HEK293T (cell line): ENCODE results near the gene TSSK3.

Source experiments
- CTCF ChIA-PET: fragments of 350-600 bp; formaldehyde crosslinking; extraction: SDS; loops from one replicate; lab custom pipeline; 2021; ENCODE audit warnings: antibody characterized with exemption, inconsistent platforms; lab: Yijun Ruan, JAX
- POLR2A ChIA-PET: fragments of 350-600 bp; formaldehyde crosslinking; extraction: SDS; loops from one replicate; lab custom pipeline; 2020; ENCODE audit warnings: antibody characterized with exemption, inconsistent platforms; lab: Yijun Ruan, JAX
- DNase-seq: peaks from one replicate; pipeline ENCODE4 v3.0.0; 2012; ENCODE audit warnings: mixed read lengths; ENCODE audit errors: extremely low spot score
- ARNT ChIP-seq: fragments of 450-650 bp; IDR thresholded peaks from 2 replicates; pipeline ENCODE4 v1.6.1; 2017; ENCODE audit warnings: mild to moderate bottlenecking
- BHLHE40 ChIP-seq: fragments of 450-650 bp; IDR thresholded peaks from 2 replicates; pipeline ENCODE4 v1.6.1; 2016; ENCODE audit warnings: mild to moderate bottlenecking, moderate library complexity, borderline replicate concordance
- CTBP1 ChIP-seq: fragments of 450-650 bp; IDR thresholded peaks from 2 replicates; pipeline ENCODE4 v1.6.1; 2016; ENCODE audit warnings: borderline replicate concordance
- ELF4 ChIP-seq: fragments of 450-650 bp; IDR thresholded peaks from 2 replicates; pipeline ENCODE4 v1.6.1; 2017; ENCODE audit warnings: antibody characterized with exemption
- FOXA1 ChIP-seq: fragments of 450-650 bp; IDR thresholded peaks from 2 replicates; pipeline ENCODE4 v1.6.1; 2016; ENCODE audit warnings: mild to moderate bottlenecking
- FOXK2 ChIP-seq: fragments of 450-650 bp; IDR thresholded peaks from 2 replicates; pipeline ENCODE4 v1.6.1; 2016; ENCODE audit warnings: mild to moderate bottlenecking
- FOXM1 ChIP-seq: fragments of 450-650 bp; IDR thresholded peaks from 2 replicates; pipeline ENCODE4 v1.6.1; 2017; ENCODE audit warnings: mild to moderate bottlenecking, borderline replicate concordance
- HDGF ChIP-seq: fragments of 450-650 bp; IDR thresholded peaks from 2 replicates; pipeline ENCODE4 v1.6.1; 2017; ENCODE audit warnings: antibody characterized with exemption, borderline replicate concordance
- L3MBTL2 ChIP-seq: fragments of 450-650 bp; conservative IDR thresholded peaks from 2 replicates; pipeline ENCODE4 v1.6.1; 2016; ENCODE audit warnings: mild to moderate bottlenecking
- LEF1 ChIP-seq: fragments of 450-650 bp; IDR thresholded peaks from 2 replicates; pipeline ENCODE4 v1.6.1; 2017; ENCODE audit warnings: mild to moderate bottlenecking, borderline replicate concordance
- NFRKB ChIP-seq: fragments of 450-650 bp; IDR thresholded peaks from 2 replicates; pipeline ENCODE4 v1.6.1; 2016; ENCODE audit warnings: mild to moderate bottlenecking, moderate library complexity
- PKNOX1 ChIP-seq: fragments of 450-650 bp; IDR thresholded peaks from 2 replicates; pipeline ENCODE4 v1.6.1; 2016
- SP1 ChIP-seq: fragments of 450-650 bp; IDR thresholded peaks from 2 replicates; pipeline ENCODE4 v1.6.1; 2017
- SUZ12 ChIP-seq: fragments of 450-650 bp; IDR thresholded peaks from 2 replicates; pipeline ENCODE4 v1.6.1; 2016; ENCODE audit warnings: mild to moderate bottlenecking
- TARDBP ChIP-seq: fragments of 450-650 bp; IDR thresholded peaks from 2 replicates; pipeline ENCODE4 v1.6.1; 2016
- ZNF384 ChIP-seq: fragments of 450-650 bp; IDR thresholded peaks from 2 replicates; pipeline ENCODE4 v1.6.1; 2016

TSSK3 gene

GRCh38 chr1:32362474-32363313, at the start of gene TSSK3, which contains the start of gene FAM229A:
TSS of gene TSSK3 (plus strand) at chr1:32362539. CDS start at chr1:32362702, 163 bp downstream.
TSS of gene FAM229A (minus strand) at chr1:32362485. CDS start at chr1:32362091, 394 bp downstream.
- DNase-seq, result no peak
- TF ChIP-seq PKNOX1 (no peak), ELF4 (no peak), L3MBTL2 (no peak), BHLHE40 (no peak), TARDBP (no peak), FOXM1 (no peak), ZNF384 (no peak), SUZ12 (no peak), FOXK2 (no peak), LEF1 (no peak), NFRKB (no peak), HDGF (no peak), CTBP1 (no peak), SP1 (no peak), FOXA1 (no peak), ARNT (no peak)
- POLR2A ChIA-PET, result interaction anchor here (0.6 to 1.9 kb wide), 3 partner anchors 9 to 41 kb away, joined by 3 to 4 read pairs (median 4); no protein-coding TSS in a partner anchor
- CTCF ChIA-PET, result interaction anchor here (1.0 kb wide), 1 partner anchor 147 kb away, joined by 4 read pairs; no protein-coding TSS in a partner anchor

- TF ChIP-seq NFRKB (no peak), ZNF384 (no peak), CTBP1 (no peak), LEF1 (no peak), SUZ12 (no peak), TARDBP (no peak), BHLHE40 (no peak), FOXK2 (no peak), SP1 (no peak)
- POLR2A ChIA-PET, result no interaction called here
- no peak for DNase-seq
- CTCF ChIA-PET, result no interaction called here
These were observed 45.4 kb upstream of the TSSK3 start for GRCh38 chr1:32316903-32317277.

- TF ChIP-seq ELF4 (no peak), ARNT (no peak), SUZ12 (no peak)
- ChIA-PET POLR2A (no interaction called here), CTCF (no interaction called here)
- DNase-seq, result no peak
These were observed 44.0 kb upstream of the TSSK3 start for GRCh38 chr1:32318127-32318869.

GRCh38 chr1:32321712-32322291, 40.5 kb upstream of the TSSK3 start:
- ChIA-PET POLR2A (interaction anchor here (0.6 to 0.9 kb wide), 2 partner anchors 11 to 41 kb away, joined by 3 to 4 read pairs; no protein-coding TSS in a partner anchor), CTCF (interaction anchor here (0.6 to 1.1 kb wide), 3 partner anchors 9 to 107 kb away, joined by 3 to 4 read pairs (median 4); no protein-coding TSS in a partner anchor)
- DNase-seq, result no peak
- TF ChIP-seq TARDBP, result no peak
- no peak for TF ChIP-seq PKNOX1
- TF ChIP-seq FOXM1, result no peak
- TF ChIP-seq FOXK2, result no peak
- no peak for TF ChIP-seq ZNF384
- TF ChIP-seq NFRKB, result no peak
- no peak for TF ChIP-seq SUZ12
- TF ChIP-seq ELF4, result no peak
- TF ChIP-seq LEF1, result no peak
- TF ChIP-seq CTBP1, result no peak
- TF ChIP-seq ARNT, result no peak
- no peak for TF ChIP-seq L3MBTL2
- TF ChIP-seq BHLHE40, result no peak

- CTCF ChIA-PET, result no interaction called here
- TF ChIP-seq LEF1, result no peak
- no peak for TF ChIP-seq ELF4
- TF ChIP-seq FOXK2, result no peak
- no peak for TF ChIP-seq L3MBTL2
- no peak for TF ChIP-seq HDGF
- no peak for TF ChIP-seq NFRKB
- no peak for TF ChIP-seq SP1
- no peak for TF ChIP-seq FOXA1
- TF ChIP-seq SUZ12, result no peak
- no peak for TF ChIP-seq ARNT
- no peak for TF ChIP-seq PKNOX1
- TF ChIP-seq CTBP1, result no peak
- POLR2A ChIA-PET, result no interaction called here
- no peak for DNase-seq
These were observed 35.1 kb upstream of the TSSK3 start for GRCh38 chr1:32327204-32327603.
